Right kidney (tissue), 1 donor: ENCODE data around the gene DYRK3.
A peak's percentile ranks its signal among the peaks of the same experiment; 100 is the strongest.

Experiments used
- DNase-seq: peaks from one replicate; pipeline ENCODE4 v3.0.0-alpha.2; 2016

Gene DYRK3

GRCh38 chr1:206683313-206683712 lies 48.0 kb downstream of the DYRK3 start:
- DNase-seq, result no peak

DNA sequence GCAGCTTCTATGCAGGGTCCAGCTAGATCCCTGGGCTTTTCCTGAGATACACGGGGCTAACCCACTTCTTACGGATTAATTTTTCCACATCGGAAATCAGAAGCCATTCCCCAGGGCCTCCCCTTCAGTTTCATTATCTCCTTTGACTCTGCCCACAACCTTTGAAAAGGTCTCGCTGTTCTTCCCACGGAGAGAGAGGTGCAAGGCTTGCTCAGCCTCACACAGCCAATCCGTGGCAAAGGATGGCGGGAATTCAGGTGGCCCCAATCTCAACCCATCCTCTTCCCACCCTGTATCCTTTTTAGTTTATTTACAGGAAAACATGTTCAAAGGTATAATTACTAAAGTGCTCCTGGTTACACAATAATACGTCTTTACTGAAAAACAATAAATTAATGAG lies 48.7 kb downstream of the DYRK3 start:
- DNase-seq, result no peak

- peak; percentile 80 for DNase-seq
Observed at GRCh38 chr1:206684478-206685333, 49.4 kb downstream of the DYRK3 start, which contains the start of gene MAPKAPK2. TSS of gene MAPKAPK2 (plus strand) at chr1:206684905. CDS start at chr1:206685230, 325 bp downstream.

GRCh38 chr1:206685334-206685768 lies 50.0 kb downstream of the DYRK3 start:
- DNase-seq, result peak; percentile 71

DNA sequence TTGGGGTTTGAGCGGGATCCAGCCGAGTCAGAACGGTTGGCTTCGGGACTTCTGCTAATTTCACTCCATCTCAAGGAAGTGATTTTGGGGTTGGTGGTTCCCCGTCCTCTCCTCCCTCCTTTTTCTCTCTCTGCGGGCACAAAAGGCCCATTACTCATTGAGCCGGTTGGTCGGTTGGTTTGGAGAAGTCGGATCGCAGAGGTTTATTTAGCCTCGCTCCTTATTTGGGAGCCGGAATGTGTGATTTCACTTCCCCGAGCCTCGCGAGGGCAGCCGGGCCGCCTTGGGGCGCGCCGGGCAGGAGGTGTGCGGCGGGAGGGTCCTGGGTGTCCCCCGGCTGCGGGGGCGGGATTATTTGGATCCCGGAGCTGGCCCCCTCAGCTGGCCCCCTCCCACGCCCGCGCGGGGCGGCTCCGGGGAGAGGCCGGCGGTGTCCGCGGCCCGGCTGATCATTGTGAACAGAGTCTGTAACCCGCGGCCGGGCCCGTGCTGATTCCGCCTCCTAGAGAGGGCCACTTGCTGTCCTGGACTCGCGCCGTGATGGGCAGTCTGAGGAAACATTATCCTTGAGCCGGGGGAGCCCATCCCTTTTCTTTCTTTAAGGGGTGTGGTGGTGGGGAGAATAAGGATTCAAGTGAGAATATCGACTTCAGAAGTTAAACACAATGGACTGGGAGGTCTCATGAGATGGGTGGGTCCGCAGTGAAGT lies 50.6 kb downstream of the DYRK3 start:
- peak; percentile 80 for DNase-seq

DNA sequence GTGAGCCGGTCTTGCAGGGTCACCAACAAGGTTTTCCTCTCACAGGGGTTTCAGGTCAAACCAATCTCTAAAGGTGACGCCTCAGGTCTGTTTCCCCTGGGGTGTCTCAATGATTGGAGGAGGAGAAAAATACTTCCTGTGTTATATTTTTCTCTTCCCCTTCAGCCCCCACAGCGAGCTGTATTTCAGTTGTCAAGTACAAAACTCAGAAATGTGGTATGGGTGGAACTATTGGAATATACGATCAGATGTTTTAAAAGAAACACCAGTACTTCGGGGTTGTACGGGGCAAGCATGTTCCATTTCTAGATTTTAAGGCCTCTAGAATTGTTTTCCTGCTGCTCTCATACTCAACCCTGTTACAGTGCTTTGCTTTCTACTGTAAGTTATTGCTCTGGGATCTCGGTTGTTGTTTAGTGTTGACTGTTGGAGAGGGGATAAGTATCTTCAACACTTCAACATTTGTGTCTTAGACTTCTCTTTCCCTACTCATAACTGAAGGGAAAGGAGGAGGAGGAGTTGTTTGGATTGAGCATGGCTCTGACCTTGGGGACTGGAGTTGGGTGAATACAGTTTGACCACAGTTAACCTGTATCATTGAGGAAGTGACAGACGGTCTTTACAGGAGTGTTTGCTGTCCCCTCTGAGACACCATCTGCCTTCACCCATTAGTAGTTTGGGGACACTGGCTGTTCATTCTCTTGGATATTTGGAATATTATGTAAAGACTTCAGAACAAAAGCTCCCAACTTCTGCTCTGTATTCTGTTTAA lies 51.3 kb downstream of the DYRK3 start:
- DNase-seq, result no peak

- DNase-seq, result no peak
Observed at GRCh38 chr1:206687251-206687914, 52.0 kb downstream of the DYRK3 start.

DNA sequence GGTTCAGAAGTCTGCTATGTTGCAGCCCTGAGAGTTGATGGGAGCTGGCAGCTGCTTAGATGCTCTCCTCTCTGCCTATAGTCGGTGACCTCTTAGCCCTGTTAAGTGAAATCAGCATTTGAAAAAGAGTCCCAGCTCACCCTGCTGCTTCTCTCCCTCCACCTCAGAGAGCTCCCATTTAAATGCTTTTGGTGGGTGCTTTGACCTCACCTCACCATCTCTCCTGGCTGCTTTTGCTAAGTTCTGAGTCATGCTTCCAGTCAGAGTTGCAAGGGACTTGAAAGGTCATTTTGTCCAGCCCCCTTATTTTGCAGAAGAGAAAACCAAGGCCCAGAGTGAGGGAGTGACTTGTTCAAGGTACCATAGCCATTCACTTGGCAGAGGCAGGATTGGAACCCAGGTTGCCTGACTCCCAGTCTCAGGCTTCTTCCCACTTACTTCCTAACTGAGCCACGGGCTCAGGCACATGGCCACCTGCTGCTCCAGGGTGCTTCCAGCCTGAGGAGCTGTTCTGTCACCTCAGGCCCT lies 52.6 kb downstream of the DYRK3 start:
- no peak for DNase-seq

GRCh38 chr1:206690516-206690915 lies 55.2 kb downstream of the DYRK3 start:
- DNase-seq, result no peak

- no peak for DNase-seq
Observed at GRCh38 chr1:206691604-206692003, 56.3 kb downstream of the DYRK3 start.

GRCh38 chr1:206693029-206693428 lies 57.7 kb downstream of the DYRK3 start:
- DNase-seq, result no peak

DNA sequence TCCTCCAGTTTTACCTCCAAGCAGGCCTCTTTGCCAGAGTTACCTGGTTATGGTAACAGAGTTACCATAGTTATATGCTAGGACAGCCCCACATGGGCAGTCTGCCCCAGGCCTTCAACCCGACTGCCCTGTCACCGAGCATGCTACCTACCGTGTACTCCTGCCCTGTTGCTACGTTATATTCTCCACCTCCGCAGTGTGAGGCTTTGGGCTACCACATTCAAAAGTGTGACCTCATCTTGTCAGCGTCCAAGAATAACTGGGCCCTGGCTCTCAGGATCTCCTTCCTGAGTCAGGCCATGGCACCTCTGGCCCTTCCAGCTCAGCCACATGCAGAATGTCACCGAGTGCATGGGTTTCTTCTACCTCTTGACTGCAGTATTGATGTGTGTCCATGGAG lies 58.3 kb downstream of the DYRK3 start:
- DNase-seq, result no peak

DNA sequence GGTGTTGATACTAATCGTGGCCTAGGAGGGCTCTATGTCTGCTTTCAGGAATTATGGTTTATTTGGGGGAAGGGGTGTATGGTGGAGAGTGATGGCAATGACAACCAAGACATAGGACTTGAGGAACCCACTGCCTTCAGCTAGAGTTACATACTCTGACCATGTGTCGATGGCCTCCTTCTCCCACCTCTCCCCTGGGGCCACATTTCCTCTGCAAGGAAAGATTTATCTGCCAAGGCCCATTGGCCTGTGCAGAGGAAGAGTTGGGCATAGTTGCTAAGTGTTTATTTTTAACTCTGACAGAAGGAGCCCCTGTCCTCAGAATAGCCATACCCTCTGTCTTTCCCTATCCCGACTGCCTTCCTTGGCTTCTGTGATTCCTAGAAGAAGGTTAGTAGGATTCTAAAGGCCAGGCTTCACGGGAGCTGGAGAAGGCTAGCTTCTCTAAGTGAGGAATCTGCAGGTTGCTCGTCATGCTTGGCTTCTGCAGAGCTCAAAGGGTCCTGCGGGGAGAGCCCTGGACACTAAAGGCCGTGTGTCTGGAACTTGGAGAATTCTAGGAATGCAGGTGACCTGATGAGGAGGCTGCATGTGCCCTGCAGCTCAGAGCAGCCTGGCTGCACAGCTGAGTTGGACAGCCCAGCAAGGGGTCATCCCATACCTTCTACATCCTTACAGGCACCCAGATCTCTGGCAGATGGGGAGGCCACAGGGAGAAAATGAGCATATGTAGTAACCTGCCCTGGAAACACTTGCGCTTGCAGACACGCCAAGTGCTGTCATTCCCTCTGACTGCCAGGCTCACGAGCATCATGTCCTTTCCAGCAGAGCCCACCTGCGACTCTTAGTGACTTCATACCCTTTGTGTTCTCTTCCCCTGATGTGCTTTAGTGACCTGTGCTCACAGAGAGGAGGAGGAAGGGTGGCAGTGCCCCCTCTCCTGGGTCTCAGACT lies 59.1 kb downstream of the DYRK3 start:
- no peak for DNase-seq

DNA sequence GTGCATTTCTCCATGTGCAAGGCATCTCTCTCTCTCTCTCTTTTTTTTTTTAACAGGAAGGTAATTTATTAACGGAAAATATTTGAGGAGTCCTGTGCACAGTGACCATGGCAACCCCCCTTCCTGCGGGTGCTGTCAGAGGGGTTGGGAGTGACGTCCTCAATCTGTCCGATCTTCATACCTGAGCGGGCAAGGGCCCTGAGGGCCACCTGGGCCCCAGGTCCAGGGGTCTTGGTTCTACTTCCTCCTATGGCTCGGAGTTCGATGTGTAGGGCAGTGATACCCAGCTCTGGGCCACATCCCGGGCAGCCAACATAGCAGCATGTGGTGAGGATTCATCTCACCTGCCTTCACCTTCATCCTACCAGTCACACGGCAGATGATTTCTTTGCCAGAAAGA lies 60.4 kb downstream of the DYRK3 start:
- no peak for DNase-seq

GRCh38 chr1:206696812-206697585 lies 61.7 kb downstream of the DYRK3 start:
- DNase-seq, result no peak

DNA sequence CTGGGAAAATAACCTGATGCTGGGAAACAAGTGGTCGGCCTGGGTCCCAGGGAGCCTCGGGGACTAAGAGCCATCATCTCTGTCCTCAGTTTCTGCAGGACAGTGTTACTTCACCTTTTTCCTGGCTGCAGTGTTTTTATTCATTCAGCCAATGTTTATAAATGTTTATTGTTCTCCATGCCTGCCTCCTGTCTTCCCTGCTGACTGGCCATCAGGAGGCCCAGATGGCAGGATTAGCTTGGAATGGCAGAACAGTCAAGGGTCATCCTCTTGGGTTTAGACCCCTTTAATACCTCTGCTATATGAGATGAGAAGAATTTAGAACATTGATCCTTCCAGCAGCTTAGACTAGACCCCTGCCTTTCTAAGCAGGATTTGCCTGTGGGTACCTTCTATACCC lies 62.7 kb downstream of the DYRK3 start:
- DNase-seq, result no peak
